Measurements from ENCODE around the gene PARL. TPM values are rescaled to one million over a fixed set of nuclear protein-coding genes. Genes with fewer than 3 reads are reported as not detected.

PARL gene
- total and polyA plus RNA-seq, 10 of the 15 experiments (the other 5 are each of a cell fraction or from before 2014, with no cell fraction given) = 49.7 to 113 (median 77.2) TPM

DNA sequence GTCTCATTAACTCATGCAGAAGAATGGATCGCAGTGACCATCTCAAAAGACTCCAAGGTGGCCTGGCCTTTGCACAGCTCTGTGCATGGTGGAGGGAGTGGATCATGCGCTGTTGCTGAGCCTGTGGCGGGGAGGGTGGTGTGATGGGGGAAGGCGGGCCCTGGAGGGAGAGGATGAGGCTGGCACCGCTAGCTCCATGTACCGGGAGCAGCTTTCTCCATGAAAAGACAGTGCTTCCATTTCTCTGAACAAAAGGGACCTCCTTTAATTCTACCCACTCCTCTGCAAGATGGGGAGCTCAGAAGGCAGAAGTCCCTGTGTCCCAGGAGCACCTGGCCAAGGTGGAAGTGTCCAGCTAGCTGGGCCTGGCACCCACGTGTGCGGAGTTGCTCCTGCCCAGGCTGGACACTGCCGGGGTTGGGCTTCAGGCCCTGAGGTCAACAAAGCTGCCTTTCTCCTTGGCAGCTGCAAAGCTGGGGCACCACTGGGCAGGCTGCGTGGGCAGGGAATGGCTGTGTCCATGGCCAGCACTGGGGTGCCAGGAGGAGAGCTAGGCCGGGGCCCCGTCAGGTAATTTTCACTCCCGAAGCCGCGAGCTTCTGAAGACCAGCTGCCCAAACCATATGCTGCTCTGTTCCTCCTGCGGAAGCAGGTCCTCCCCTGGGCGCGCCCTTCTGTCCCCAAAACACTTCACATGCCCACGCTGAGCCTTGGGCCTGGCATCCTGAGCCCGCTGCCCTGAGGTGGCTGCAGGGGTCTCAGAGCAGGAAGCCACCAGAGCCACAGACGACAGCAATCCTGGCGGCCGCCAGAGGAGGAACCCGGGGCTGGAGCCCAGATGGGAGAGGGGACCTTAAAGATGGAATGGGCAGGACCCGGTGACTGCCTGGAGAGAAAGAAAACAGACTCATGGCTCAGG, 65.7 kb downstream of the PARL start (continued):
- TF ChIP-seq NR2C1 (IDR thresholded peaks at IDR 0.05) (no peak), RFX5 (IDR thresholded peaks at IDR 0.05; ENCODE audit: low read depth, low read length) (no peak), POLR2AphosphoS2 (IDR thresholded peaks at IDR 0.05; ENCODE audit: low read depth, low read length) (no peak), TCF7 (IDR thresholded peaks at IDR 0.05; ENCODE audit: borderline replicate concordance) (no peak)

- in situ Hi-C loops (cut with MboI) = no loop called here
- ATAC-seq = no peak
These were observed 66.5 kb downstream of the PARL start for GRCh38 chr3:183818041-183818620.

More at GRCh38 chr3:183818041-183818620, 66.5 kb downstream of the PARL start:
- FAIRE-seq (no peak), DNase-seq (ENCODE audit: low read depth, low spot score) (no peak)
- intact Hi-C loops (cut with micrococcal nuclease; ENCODE audit: unreplicated experiment) = no loop called here
- Histone ChIP-seq H3K27me3 (replicated peaks in 1 of 2; ENCODE audit: control insufficient read depth in 2 of 2, insufficient read depth in 2 of 2, low read length in 1 of 2) (no peaks in the 10 kb centered on the region), H4K20me1 (ENCODE audit: control insufficient read depth, insufficient read depth) (no peaks in the 10 kb centered on the region), H3K27ac (ENCODE audit: control insufficient read depth, insufficient read depth) (no peak overlapping the region), H2AFZ (ENCODE audit: control insufficient read depth, low read depth, low read length) (no peak overlapping the region), H3K36me3 (ENCODE audit: control insufficient read depth in 2 of 2, insufficient read depth in 2 of 2, low read length in 1 of 2) (no peaks in the 10 kb centered on the region; a peak in 2 of 4 replicates), H3K79me2 (ENCODE audit: control insufficient read depth, insufficient read depth, low read length) (no peaks in the 10 kb centered on the region), H3K4me1 (ENCODE audit: control insufficient read depth, insufficient read depth, low read length) (peaks cover 11% of the 10 kb centered on the region), H3K9ac (ENCODE audit: control insufficient read depth, insufficient read depth, low read length) (no peak overlapping the region), H3K4me2 (ENCODE audit: control insufficient read depth, insufficient read depth) (no peak overlapping the region), H3K4me3 (no peak overlapping the region), H3K9me3 (replicated peaks; ENCODE audit: control insufficient read depth, insufficient read depth, low read length) (no peaks in the 10 kb centered on the region)
- ChIA-PET POLR2A (no interaction called here), RAD21 (ENCODE audit: unreplicated experiment) (no interaction called here), CTCF (no interaction called here), SMC1A (ENCODE audit: uncharacterized antibody, unreplicated experiment) (interaction anchor here (0.6 to 1.1 kb wide), 2 partner anchors 9 to 480 kb away, joined by 3 read pairs; no protein-coding TSS in a partner anchor)
- WGBS (ENCODE audit: insufficient coverage, insufficient replicate concordance, low lambda C conversion rate, missing lambda C conversion rate) = 68% methylated on average over 14 of the region's 14 CpGs
- TF ChIP-seq POLR2AphosphoS5 (IDR thresholded peaks at IDR 0.05; ENCODE audit: low read length) (no peak), POLR2A (IDR thresholded peaks at IDR 0.05; ENCODE audit: low read depth, low read length) (0 out of 2 replicates have a peak, but pooled peaks have one; percentile 29)
- no TSS peak for BruUV-seq (replicated peaks)
